PC-3 (cell line): ENCODE measurements around the gene SAG.

ENCODE experiments used
- CTCF ChIP-seq: fragments of 300-600 bp; sonication (generic); conservative IDR thresholded peaks from 2 replicates; pipeline ENCODE4 v1.5.1; 2017; ENCODE audit warnings: antibody characterized with exemption, low read depth, mild to moderate bottlenecking, low read length
- EZH2 ChIP-seq: fragments of 300-600 bp; sonication (generic); IDR thresholded peaks from one replicate; pipeline ENCODE4 v1.6.1; 2017; ENCODE audit warnings: antibody characterized with exemption, mild to moderate bottlenecking, low read length; ENCODE audit not compliant: unreplicated experiment
- EZH2phosphoT487 ChIP-seq: fragments of 300-600 bp; sonication (generic); IDR thresholded peaks from 2 replicates; pipeline ENCODE4 v1.6.1; 2018; ENCODE audit warnings: mild to moderate bottlenecking, antibody characterized with exemption, low read length, borderline replicate concordance

GRCh38 chr2:233355916-233356315 lies 48.3 kb downstream of the SAG start:
- TF ChIP-seq CTCF (no peak), EZH2 (no peak), EZH2phosphoT487 (no peak)
